Measurements from ENCODE around the gene COL11A2.

The COL11A2 gene

DNA sequence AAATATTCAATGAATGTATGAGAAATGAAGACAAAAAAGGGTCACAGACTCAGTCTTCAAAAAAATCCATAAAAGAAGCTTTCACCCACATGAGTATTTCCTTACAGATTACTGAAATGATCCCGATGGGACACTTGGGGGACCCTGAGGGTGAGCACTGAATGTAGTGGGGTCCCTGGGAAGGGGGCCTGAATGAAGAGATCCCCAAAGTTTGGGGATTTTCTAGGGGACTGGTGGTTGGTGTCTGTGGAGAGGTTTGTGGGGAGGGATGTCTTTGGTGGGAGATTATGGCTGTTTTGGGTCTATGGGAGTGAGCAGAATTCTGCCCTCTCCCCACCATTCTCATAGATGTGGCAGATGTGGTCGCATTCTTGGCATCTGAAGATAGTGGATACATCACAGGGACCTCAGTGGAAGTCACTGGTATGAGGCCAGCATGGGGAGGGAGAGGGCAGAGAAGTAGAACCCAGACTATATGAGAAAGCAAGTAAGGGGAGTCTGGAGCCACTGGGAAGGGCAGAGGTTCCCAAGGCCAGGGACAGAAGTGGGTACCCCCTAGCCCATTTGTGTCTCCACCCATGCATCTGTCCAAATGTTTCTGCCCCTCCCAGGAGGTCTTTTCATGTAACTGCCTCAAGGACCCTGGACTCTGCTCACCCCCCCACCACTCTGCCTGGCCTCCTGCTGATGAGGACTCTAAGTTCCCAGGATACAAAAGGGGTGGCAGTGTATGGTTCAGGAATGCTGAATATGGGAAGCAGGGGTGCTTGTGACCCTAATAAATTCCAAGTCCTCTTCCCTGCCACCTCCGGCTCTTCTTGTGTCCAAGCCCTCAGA lies 14.0 kb upstream of the COL11A2 start:
- DNase-seq = peak; percentile 42

DNA sequence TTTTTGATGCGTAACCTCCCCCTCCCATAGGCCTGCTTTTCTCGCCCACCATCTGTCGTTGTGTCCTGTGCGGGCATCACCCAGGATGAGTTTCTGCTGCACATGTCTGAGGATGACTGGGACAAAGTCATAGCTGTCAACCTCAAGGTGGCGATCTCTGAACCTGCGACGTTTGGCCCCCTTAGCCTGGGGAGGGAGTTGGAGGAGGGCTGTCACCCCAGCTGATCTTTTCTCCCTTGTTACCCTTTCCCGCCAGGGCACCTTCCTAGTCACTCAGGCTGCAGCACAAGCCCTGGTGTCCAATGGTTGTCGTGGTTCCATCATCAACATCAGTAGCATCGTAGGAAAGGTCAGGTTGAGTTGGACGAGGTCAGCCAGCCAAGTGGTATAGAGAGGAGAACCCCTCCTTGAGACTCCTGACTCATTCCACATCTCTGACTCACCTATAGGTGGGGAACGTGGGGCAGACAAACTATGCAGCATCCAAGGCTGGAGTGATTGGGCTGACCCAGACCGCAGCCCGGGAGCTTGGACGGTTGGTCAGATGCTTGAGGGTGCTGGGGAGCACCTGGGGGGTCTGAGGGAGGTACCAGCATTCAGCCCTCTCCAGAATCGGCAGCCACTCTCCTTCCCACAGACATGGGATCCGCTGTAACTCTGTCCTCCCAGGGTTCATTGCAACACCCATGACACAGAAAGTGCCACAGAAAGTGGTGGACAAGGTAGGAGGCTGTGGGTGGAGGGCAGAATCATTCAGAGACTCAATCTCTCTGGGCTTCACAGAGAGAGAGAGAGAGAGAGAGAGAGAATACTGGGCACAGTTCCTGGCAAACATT lies 13.1 kb upstream of the COL11A2 start:
- DNase-seq = peak; percentile 84

DNA sequence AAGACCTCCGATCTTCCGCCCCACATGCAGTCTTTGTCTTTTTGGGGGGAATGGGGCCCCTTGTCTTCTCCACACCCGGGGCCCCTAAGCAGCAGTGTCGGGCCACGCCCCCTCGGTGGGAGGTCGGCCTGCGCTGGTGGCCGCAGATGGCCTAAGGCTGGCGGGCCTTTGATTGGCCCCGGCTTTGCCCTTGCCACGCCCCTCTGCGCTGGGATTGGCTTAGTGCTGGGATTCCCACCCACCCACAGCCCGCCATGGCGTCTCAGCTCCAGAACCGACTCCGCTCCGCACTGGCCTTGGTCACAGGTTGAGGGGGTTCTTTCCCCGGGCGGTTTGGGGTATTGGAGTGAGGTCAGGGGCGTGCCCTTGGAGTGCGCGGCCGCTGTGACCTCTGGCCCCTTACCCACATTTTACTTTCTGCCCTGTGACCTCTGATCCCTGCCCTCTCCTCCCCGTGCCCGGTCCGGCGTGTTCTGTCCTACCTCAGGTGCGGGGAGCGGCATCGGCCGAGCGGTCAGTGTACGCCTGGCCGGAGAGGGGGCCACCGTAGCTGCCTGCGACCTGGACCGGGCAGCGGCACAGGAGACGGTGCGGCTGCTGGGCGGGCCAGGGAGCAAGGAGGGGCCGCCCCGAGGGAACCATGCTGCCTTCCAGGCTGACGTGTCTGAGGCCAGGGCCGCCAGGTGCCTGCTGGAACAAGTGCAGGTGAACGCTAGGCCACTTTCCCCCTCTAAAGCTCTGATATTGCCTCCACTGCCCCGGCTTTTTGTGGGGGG lies 12.3 kb upstream of the COL11A2 start, which contains the start of gene HSD17B8:
TSS of gene HSD17B8 (plus strand) at position 241 of the 776 bp plus-strand sequence. CDS start at position 255, 14 bp downstream.
- peak; percentile 56 for DNase-seq

DNA sequence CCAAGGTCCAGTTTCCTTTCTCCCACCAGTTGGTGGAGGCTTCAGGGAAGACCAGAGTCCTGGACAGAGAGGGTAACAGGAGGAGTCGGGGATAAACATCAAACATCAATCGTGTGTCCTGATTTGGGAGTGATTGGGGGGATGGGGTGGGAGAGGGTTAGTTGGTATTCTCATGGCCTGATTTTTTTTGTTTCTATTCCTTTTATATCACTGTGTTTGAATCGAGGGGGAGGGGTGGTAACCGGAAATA lies 11.8 kb upstream of the COL11A2 start:
- peak; percentile 17 for DNase-seq

DNA sequence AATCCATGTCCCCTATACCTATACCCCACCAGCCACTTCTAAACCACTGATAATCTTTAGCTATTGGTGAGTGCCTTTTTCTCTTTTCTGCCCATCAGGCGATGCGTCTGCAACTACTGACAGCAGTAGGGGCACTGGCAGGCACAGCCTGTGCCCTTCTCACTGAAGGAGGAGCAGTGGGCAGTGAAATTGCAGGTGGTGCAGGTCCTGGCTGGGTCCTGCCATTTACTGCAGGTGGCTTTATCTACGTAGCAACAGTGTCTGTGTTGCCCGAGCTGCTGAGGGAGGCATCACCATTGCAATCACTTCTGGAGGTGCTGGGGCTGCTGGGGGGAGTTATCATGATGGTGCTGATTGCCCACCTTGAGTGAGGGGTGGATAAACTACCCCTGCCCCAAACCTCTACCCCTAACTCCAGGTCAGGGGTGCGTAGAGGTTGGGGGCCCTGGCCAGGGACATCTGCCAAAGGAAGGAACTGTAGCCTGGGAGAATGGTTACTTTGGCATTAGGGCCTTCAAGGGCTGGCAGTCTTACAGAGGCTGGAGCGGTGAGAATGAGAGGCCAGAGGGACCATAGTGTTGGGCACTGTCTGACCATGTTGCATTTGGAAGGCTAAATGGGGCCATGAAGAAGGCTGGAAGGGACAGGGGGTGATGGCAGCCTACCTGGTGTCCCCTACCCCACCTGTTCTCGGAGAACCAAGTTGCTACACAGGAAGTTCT lies 11.3 kb upstream of the COL11A2 start:
- peak; percentile 4 for DNase-seq

DNA sequence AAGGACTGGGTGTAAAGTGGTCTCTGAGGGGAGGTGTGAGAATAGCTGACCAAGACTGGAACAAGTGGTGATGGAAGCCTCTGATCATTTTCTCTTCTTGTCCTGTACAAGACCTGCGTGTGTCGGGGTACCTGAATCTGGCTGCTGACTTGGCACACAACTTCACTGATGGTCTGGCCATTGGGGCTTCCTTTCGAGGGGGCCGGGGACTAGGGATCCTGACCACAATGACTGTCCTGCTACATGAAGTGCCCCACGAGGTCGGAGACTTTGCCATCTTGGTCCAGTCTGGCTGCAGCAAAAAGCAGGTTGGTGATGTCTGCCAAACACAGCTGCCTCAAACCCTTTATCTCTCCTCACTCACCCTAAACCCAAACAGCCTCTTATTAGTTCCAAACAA lies 10.5 kb upstream of the COL11A2 start:
- DNase-seq = no peak

DNA sequence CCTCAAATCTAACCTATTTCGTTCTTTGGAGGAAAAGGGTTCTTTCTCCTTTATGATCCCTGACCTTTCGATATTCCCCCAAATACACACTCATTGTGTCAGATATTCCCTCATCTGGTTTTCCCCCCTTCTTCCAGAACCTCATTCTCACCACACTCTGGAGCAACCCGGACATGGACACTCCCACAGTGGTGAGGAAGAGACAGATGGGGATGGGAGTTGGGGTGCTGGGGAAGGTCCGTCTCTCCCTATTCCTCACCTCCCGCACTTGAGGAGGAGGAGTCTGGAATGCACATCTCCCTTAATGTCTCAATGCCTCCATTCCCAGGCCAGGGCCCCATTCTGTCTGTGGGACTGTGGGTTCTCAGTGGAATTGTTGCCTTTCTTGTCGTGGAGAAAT lies 9.7 kb upstream of the COL11A2 start:
- DNase-seq = no peak

DNA sequence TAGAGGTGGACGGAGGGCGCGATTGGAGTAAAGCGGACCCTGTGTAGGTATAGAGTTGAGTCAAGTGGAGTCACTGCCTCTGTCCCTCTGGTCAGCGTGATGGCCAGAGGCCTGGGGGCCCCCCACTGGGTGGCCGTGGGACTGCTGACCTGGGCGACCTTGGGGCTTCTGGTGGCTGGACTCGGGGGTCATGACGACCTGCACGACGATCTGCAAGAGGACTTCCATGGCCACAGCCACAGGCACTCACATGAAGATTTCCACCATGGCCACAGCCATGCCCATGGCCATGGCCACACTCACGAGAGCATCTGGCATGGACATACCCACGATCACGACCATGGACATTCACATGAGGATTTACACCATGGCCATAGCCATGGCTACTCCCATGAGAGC lies 8.9 kb upstream of the COL11A2 start:
- DNase-seq = peak; percentile 19

DNA sequence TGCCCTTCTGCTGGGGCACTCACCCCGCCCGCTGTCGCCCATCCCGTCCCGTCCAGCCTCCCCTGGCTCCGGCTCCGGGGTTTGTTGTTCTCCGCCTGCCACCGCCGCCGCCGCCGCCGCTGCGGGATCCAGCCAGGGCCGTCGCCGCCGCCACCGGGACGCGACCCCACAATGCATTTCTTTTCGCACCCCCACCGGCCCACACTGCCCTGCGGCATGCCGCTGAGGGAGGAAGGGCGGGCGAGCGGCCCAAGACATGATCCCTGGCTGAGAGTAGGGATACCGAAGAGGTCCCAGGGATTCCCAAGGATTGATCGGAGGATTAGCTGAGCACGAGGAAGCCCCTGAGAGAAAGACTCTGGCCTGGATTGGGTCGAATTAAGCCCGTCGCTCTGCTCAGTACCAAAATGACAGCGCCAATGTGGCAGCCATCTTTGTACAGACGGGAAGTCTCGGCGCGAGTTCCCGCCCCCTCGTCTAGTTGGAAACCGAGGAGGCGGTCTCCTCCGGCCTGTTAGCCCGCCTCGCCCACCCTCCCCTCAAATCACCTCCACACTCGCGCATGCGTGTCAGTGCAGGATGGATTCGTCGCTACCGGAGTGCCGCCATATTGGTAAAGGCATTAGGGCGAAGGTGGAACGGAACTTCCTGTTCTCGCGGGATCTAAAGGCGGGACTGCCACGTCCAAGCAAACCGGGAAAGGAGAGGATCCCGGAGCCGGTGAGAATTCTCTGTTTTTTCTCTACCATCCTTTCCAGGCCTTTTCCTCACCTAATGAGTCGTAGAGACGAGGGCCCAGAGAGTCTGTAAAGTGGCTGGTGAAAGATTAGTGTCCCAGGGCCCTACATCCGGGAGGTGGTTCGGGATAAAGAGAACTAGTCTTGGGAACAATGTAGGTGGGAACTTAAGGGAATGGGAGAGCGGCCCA lies 8.2 kb upstream of the COL11A2 start, which contains the start of the genes RXRB and SLC39A7:
TSS of gene RXRB (minus strand) at position 447 of the 928 bp plus-strand sequence. CDS start at position 258, 189 bp downstream.
TSS of gene SLC39A7 (plus strand) at position 649 of the 928 bp plus-strand sequence. CDS start 379 bp downstream, outside the sequence.
- DNase-seq = peak; percentile 97

DNA sequence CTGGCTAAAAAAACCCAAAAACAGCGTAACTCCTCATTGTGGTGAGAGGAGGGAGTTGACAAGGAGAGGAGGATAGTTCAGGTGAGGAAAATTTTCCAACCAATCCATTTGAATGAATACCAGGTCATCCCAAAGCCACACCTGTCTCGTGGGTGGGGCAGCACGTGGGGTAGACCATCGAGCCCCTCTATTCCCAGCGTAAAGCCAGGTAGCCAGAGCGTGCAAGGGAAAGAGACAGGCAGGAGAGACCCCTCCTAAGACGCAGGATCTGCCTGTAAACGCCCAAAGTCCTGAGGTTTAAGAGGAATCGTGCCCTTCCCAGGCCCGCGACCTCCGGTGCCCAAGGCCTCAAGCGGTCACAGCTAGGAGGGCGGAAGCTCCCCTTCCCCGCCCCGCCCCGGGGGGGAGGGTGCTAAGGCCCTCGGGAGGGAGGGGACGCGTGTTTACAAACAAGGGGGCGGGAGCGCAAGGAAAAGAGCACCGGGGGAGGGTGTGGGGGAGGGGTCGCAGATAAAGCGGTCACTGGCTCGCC lies 7.5 kb upstream of the COL11A2 start:
- peak; percentile 93 for DNase-seq

DNA sequence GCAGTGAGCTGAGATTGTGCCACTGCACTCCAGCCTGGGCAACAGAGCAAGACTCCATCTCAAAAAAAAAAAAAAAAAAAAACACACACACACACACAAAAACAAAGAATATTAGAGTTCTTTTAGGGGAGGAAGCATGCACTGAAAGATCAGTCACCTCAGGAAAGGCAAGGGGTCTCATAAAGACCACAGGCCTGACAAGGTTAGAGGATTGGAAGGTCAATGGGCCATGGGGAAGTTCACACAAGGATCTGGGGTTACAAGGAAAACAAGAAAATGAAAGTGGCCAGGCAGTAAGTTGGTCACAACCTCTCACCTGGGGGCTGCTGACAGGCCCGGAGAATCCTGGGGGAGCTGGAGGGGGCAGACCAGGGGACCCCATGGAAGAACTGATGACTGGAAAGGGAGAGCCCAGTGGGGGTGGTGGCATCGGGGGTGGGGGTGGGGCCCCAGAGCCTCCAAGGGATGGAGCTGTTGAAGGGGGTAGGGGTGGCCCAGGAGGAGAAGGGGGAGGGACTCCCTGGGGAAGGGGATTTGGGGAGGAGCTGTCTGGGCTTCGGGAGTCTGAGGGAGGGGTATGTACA lies 6.7 kb upstream of the COL11A2 start:
- DNase-seq = no peak

DNA sequence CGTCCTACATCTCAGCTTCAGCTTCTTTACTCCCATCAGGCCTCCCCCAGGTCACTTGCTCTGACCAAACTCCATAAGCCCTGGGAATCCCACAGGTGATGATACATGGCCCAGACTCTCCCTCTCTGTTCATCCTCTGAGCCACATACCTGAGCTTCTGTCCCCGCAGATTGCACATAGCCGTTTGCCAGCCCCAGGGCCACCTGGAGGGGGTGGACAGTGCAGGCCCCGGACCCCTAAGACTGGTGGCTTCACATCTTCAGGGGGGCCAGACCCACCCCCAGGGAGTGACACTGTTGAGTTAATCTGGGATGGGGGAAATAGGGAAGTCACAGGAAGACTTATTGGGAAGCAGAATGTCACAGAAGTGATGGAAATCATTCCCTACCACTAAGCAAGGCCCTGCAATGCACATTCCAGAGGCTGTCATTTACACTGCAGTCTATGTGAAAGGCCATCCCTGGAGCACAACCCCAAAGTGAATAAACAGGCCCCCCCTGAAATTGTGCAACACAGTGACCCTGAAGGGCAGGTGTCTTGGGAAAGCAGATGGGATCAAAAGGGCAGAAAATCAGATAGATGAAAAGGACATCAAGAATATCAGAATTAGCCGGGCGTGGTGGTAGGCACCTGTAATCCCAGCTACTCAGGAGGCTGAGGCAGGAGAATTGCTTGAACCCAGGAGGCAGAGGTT lies 6.0 kb upstream of the COL11A2 start:
- no peak for DNase-seq

DNA sequence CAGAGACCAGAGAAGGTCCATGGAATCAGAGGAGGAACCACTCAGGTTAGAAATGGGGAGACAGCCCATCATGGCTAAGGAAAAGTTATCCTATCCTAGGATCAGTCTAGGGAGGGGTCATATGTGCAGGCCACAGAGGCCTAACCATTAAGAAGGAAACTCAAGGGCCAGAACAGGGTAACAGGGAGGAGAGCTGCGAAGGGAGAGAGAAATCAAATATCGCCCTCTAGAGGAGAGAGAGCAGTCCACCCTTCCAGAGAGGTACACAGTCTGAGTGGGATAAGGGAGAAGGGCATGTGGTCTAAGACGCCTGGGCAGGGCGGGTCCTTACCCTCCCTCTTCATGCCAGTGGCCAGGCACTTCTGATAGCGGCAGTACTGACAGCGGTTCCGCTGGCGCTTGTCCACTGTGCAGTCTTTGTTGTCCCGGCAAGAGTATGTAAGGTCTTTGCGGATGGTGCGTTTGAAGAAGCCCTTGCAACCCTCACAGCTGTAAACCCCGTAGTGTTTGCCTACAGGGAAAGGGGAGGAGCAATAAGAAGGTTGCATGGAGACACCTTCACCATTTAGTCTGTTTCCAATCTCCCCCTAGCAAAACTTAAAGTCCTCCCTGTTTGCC lies 5.3 kb upstream of the COL11A2 start:
- peak; percentile 95 for DNase-seq

DNA sequence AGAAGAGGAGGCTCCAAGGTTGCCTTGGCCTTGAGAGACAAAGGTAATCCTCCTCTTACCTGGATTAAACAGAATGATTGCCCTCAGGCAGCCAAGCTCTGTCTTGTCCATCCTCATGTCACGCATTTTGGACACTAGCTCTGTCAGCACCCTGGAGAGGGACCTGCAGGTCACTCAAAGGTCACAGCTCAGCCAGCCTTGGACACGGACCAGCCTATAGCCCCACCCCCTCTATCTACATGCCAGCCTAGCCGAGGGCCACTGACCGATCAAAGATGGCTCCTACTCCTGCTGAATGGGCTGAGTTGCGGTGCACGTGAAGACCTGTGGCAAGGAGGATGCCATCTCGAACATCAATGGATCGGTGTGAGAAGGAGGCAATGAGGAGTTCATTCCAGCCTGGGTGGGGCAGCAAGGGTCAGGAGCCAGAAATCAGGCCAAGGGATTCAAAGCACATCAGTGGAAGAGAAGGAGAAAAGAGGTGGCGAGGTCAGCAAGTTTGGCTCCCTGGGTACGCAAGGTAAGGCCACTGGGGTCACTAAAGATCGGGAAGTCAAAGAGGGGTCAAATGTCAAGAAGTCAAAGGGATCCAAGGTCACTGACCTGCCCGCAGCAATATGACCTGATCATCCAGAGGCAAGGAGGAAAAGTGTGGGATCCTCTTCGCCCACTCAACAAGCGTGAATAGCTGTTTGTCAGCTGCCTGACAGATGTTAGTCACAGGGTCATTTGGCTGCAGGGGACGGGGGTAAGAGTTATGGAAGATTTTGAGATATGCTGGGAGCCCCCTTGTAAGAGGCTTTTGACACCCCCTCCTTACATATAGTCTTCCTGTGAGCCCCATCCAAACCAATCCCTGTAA lies 3.3 kb upstream of the COL11A2 start:
- DNase-seq = no peak

DNA sequence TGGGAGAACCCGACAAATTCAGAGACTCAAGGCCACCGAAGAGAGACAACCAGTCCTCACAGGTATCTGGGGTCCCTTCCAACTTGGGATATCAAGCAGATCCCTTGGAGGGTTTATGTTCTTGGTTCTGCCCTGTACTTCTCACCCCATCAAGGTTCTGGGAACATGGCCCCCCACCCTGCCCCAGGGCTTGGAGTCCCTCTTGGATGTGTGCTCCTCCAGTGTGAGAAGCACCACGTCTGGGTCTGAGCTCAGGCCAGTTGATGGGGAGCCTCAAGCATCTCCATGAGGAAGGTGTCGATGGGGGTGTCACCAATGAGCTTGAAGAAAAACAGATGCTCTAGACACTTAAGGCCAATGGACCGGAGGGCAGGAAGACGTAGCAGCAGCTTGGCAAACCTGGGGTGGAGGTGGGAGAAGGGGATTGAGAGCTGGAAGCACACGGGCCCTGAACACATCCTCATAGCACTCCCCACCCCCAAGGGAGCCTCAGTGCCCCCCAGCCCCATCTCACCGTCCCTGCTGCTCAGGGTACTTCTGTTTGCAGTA lies 2.2 kb upstream of the COL11A2 start:
- no peak for DNase-seq

DNA sequence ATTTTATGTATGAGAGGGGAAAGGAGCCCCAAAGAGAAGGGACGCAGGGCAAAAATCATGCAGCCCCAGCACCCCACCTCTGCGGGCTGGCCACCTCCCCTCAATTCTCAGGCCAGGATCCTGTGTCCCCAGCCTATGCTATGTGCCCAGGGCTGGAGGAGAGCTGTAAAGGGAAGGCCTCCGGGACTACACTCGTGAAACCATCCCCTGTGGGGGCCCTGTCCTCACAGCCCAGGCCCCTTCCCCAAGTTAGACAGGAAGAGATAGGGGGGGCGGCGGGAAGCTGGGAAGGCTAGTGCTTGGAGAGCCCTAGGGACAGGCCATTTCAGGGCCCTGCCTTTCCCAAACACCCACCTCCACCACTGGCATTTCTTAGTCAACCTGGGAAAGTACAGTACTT lies 1.4 kb upstream of the COL11A2 start:
- DNase-seq = no peak

DNA sequence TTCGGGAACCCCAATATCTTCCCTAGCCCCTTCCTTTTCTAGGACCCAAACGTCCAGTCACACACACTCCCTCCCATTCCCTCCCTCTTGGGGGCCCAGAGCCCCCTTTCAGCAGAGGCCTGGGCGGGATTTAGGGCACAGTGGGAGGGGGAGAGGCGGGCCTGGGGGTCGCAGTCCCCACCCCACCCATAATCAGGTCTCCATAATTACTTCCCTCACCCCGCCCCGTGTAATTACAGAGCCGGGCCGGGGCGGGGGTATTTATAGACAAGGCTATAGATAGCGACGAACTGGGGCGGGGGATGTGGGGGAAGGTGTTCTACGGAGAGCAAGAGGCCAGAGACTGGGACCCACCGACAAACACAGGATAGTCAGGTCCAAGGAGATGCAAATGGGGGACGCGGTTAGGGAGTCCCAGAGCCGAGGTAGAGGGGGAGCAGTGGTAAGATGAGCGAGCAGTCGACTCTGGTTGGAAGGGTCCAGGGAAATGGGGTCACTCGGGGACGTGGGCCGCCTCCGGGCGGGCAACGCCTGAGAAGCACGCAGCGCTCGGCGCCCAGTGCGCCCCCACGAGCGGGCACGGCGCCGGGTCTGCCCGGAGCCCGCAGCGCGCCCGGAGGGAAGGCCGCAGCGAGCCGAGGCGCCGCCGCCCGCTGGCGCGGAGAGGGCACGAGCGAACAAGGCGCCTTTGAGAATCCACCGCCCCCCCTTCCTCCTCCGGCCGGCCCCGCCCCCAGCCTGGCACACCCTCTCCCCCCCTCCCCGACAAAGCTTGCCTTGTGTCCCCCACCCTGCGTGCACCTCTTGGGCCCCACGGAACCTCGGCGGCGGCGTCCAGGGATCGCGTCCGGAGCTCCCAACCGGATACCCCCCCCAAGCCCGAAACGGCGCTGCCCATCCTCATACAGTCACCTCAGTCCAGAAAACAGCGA lies 670 bp upstream of the COL11A2 start:
- DNase-seq = no peak
